NB4 (cell line): Measurements from ENCODE around the gene RELB.
A peak's percentile ranks its signal among the peaks of the same experiment; 100 is the strongest.

ENCODE experiments used
- DNase-seq: peaks from one replicate; pipeline ENCODE4 v3.0.0; 2010; ENCODE audit warnings: low read depth
- H3K4me3 ChIP-seq: one replicate; pipeline ENCODE4 v1.5.1; 2011; ENCODE audit warnings: mild to moderate bottlenecking, low read depth, low read length, moderate library complexity
- CTCF ChIP-seq: IDR thresholded peaks from one replicate; pipeline ENCODE4 v1.5.1; 2012; ENCODE audit warnings: low read depth, low read length
- MAX ChIP-seq: IDR thresholded peaks from 2 replicates; pipeline ENCODE4 v1.6.1; 2011; ENCODE audit warnings: low read depth, low read length
- MYC ChIP-seq: IDR thresholded peaks from 2 replicates; pipeline ENCODE4 v1.6.1; 2011; ENCODE audit warnings: low read depth, low read length
- POLR2A ChIP-seq: IDR thresholded peaks from 2 replicates; pipeline ENCODE4 v1.6.1; 2011; ENCODE audit warnings: mild to moderate bottlenecking; ENCODE audit not compliant: insufficient read length; ENCODE audit errors: extremely low read depth

Gene RELB

GRCh38 chr19:45046355-45046754 lies 45.1 kb downstream of the RELB start:
- TF ChIP-seq MAX, result no peak
- no peak for TF ChIP-seq MYC
- TF ChIP-seq POLR2A, result no peak
- no peak for TF ChIP-seq CTCF
- H3K4me3 ChIP-seq, result no peak overlapping the region
- DNase-seq, result no peak

GRCh38 chr19:45047188-45047797 lies 46.0 kb downstream of the RELB start:
- TF ChIP-seq MYC (no peak), CTCF (no peak)
- no peak overlapping the region for H3K4me3 ChIP-seq
- DNase-seq, result peak; percentile 60

GRCh38 chr19:45049073-45049736 lies 47.9 kb downstream of the RELB start:
- DNase-seq, result no peak
- no peak overlapping the region for H3K4me3 ChIP-seq
- no peak for TF ChIP-seq CTCF
- no peak for TF ChIP-seq POLR2A
- no peak for TF ChIP-seq MYC
- no peak for TF ChIP-seq MAX

- no peak for TF ChIP-seq MYC
- no peak for TF ChIP-seq POLR2A
- no peak for TF ChIP-seq MAX
- TF ChIP-seq CTCF, result no peak
- DNase-seq, result no peak
- no peak overlapping the region for H3K4me3 ChIP-seq
These were observed 48.8 kb downstream of the RELB start for GRCh38 chr19:45050036-45050435.

GRCh38 chr19:45051929-45052579 lies 50.8 kb downstream of the RELB start:
- H3K4me3 ChIP-seq, result no peak overlapping the region
- no peak for DNase-seq
- TF ChIP-seq POLR2A (no peak), MAX (no peak), CTCF (no peak), MYC (no peak)
